Panc1 (cell line): Measurements from ENCODE around the gene ITPR2. TPM values are rescaled to one million over a fixed set of nuclear protein-coding genes. Genes with fewer than 3 reads are reported as not detected.

ENCODE experiments used
- ATAC-seq: fragments of 200-7000 bp; cut with Tn5 transposase; 2 replicates; pipeline ENCODE4 v1.9.1; 2020; ENCODE audit warnings: mild to moderate bottlenecking, moderate library complexity
- BruUV-seq: library from RNA; stranded (reverse); fragments of 400-500 nt; replicated peaks from 2 replicates; lab custom pipeline; 2021; lab: Mats Ljungman, UMichigan
- CTCF ChIA-PET: fragments of 300-600 bp; sonication (Branson Sonifier 250); formaldehyde crosslinking; loops from one replicate; lab custom pipeline; 2022; ENCODE audit warnings: antibody characterized with exemption; lab: Charles Lee
- POLR2A ChIA-PET: fragments of 300-600 bp; sonication (Branson Sonifier 250); formaldehyde crosslinking; loops from one replicate; lab custom pipeline; 2022; ENCODE audit warnings: antibody characterized with exemption; lab: Charles Lee
- DNase-seq: peaks from one replicate; pipeline ENCODE4 v3.0.0-alpha.2; 2010; ENCODE audit warnings: low read depth, low spot score
- H3K27ac ChIP-seq: 2 replicates; pipeline ENCODE4 v1.5.1; 2011; ENCODE audit warnings: mild to moderate bottlenecking, low read length, inconsistent platforms
- H3K27me3 ChIP-seq: fragments of 200-500 bp; sonication (Bioruptor generic); 2 replicates; pipeline ENCODE4 v1.6.0; 2014; ENCODE audit warnings: low read length, inconsistent platforms; ENCODE audit not compliant: control insufficient read depth, insufficient read depth
- H3K36me3 ChIP-seq: fragments of 200-500 bp; sonication (Bioruptor generic); 2 replicates; pipeline ENCODE4 v1.5.1; 2014; ENCODE audit warnings: inconsistent platforms, mild to moderate bottlenecking, low read length, moderate library complexity; ENCODE audit not compliant: control insufficient read depth, insufficient read depth
- H3K4me1 ChIP-seq: 2 replicates; pipeline ENCODE4 v1.5.1; 2011; ENCODE audit warnings: inconsistent platforms, mild to moderate bottlenecking, low read length, moderate library complexity; ENCODE audit not compliant: control insufficient read depth, insufficient read depth
- H3K4me3 ChIP-seq, 2 experiments: 2 replicates each; pipeline ENCODE4 v1.5.1; 2011 to 2012; ENCODE audit warnings: low read depth in 2 of 2, low read length in 2 of 2, mild to moderate bottlenecking in 2 of 2, inconsistent platforms in 1 of 2, moderate library complexity in 1 of 2
- H3K9me3 ChIP-seq: fragments of 200-500 bp; sonication (Bioruptor generic); 2 replicates; pipeline ENCODE4 v1.5.1; 2014; ENCODE audit warnings: low read depth, mild to moderate bottlenecking, inconsistent platforms, low read length, moderate library complexity; ENCODE audit not compliant: control insufficient read depth, insufficient read depth
- POLR2AphosphoS5 ChIP-seq: IDR thresholded peaks from 2 replicates; pipeline ENCODE4 v1.6.1; 2012; ENCODE audit warnings: mild to moderate bottlenecking, low read depth, low read length, moderate library complexity
- SIN3A ChIP-seq: IDR thresholded peaks from 2 replicates; pipeline ENCODE4 v1.6.1; 2012; ENCODE audit warnings: low read depth, mild to moderate bottlenecking, low read length, moderate library complexity, borderline replicate concordance; ENCODE audit not compliant: insufficient read depth
- TCF7L2 ChIP-seq: IDR thresholded peaks from 2 replicates; pipeline ENCODE4 v1.6.1; 2011; ENCODE audit warnings: mild to moderate bottlenecking, low read depth, low read length, inconsistent platforms
- in situ Hi-C: cut with HindIII; loops from 2 replicates; pipeline ENCODE4 v1.10.0; 2016; ENCODE audit warnings: low sequenced_read_pairs, low pct_unique_long_range_greater_than_20kb
- intact Hi-C: fragments of 100-400 bp; cut with micrococcal nuclease; formaldehyde crosslinking; loops from one replicate; pipeline ENCODE4 v1.10.0; 2022; ENCODE audit not compliant: unreplicated experiment
- total RNA-seq: library from RNA; stranded (reverse); gene quantifications from one replicate; pipeline ENCODE4 v1.2.1, GENCODE V29; 2021; ENCODE audit not compliant: unreplicated experiment
- TF ChIP-seq, protein P1 (sequence below): fragments of 450-650 bp; IDR thresholded peaks from 2 replicates; pipeline ENCODE4 v1.5.1; 2017; ENCODE audit warnings: mild to moderate bottlenecking
- TF ChIP-seq, protein P2 (sequence below), 2 experiments: IDR thresholded peaks; 2 replicates each; pipeline ENCODE4 v1.6.1; 2011 to 2012; ENCODE audit warnings: low read depth in 2 of 2, control low read depth in 1 of 2, low read length in 1 of 2, mild to moderate bottlenecking in 1 of 2, moderate library complexity in 1 of 2; ENCODE audit not compliant: insufficient read depth in 1 of 2

Gene ITPR2
- total RNA-seq, 1 experiment from 2014 or later = 41.8 TPM

DNA sequence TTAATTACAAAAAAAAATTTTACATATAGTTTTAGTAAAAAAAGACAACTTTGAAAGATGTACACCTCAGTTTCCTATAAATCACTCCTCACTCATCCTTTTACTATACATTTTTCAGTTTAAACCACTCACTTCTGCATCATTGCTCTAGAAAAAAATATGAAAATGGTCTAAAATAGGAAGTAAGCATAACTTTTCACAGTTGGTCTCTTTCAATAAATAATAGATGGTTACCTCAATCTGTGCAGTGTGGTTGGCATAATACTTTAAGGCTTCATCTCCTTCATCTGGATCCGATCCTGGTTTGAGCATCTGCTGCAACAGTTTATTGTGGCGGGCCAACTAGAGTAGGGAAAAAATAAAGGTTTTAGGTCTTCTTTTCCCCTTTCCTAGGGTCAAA, 389.7 kb downstream of the ITPR2 start:
- Histone ChIP-seq H3K27me3 (no peaks in the 10 kb centered on the region), H3K36me3 (no peaks in the 10 kb centered on the region), H3K27ac (no peak overlapping the region), H3K4me1 (no peaks in the 10 kb centered on the region), H3K9me3 (no peaks in the 10 kb centered on the region), H3K4me3 (no peak overlapping the region)
- TF ChIP-seq TCF7L2 (no peak), SIN3A (no peak), POLR2AphosphoS5 (no peak)
- TF ChIP-seq, protein P1, sequence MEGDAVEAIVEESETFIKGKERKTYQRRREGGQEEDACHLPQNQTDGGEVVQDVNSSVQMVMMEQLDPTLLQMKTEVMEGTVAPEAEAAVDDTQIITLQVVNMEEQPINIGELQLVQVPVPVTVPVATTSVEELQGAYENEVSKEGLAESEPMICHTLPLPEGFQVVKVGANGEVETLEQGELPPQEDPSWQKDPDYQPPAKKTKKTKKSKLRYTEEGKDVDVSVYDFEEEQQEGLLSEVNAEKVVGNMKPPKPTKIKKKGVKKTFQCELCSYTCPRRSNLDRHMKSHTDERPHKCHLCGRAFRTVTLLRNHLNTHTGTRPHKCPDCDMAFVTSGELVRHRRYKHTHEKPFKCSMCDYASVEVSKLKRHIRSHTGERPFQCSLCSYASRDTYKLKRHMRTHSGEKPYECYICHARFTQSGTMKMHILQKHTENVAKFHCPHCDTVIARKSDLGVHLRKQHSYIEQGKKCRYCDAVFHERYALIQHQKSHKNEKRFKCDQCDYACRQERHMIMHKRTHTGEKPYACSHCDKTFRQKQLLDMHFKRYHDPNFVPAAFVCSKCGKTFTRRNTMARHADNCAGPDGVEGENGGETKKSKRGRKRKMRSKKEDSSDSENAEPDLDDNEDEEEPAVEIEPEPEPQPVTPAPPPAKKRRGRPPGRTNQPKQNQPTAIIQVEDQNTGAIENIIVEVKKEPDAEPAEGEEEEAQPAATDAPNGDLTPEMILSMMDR = no peak
- TF ChIP-seq, protein P2, sequence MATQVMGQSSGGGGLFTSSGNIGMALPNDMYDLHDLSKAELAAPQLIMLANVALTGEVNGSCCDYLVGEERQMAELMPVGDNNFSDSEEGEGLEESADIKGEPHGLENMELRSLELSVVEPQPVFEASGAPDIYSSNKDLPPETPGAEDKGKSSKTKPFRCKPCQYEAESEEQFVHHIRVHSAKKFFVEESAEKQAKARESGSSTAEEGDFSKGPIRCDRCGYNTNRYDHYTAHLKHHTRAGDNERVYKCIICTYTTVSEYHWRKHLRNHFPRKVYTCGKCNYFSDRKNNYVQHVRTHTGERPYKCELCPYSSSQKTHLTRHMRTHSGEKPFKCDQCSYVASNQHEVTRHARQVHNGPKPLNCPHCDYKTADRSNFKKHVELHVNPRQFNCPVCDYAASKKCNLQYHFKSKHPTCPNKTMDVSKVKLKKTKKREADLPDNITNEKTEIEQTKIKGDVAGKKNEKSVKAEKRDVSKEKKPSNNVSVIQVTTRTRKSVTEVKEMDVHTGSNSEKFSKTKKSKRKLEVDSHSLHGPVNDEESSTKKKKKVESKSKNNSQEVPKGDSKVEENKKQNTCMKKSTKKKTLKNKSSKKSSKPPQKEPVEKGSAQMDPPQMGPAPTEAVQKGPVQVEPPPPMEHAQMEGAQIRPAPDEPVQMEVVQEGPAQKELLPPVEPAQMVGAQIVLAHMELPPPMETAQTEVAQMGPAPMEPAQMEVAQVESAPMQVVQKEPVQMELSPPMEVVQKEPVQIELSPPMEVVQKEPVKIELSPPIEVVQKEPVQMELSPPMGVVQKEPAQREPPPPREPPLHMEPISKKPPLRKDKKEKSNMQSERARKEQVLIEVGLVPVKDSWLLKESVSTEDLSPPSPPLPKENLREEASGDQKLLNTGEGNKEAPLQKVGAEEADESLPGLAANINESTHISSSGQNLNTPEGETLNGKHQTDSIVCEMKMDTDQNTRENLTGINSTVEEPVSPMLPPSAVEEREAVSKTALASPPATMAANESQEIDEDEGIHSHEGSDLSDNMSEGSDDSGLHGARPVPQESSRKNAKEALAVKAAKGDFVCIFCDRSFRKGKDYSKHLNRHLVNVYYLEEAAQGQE (IDR thresholded peaks at IDR 0.05; ENCODE audit: insufficient read depth in 1 of 2, low read depth in 2 of 2, low read length in 1 of 2) = no peak
- no peak for DNase-seq
- POLR2A ChIA-PET = no interaction called here
- intact Hi-C loops (no loop called here), in situ Hi-C loops (no loop called here)
- no peak for ATAC-seq
- CTCF ChIA-PET = interaction anchor here (0.6 kb wide), 1 partner anchor 256 kb away, joined by 3 read pairs; no protein-coding TSS in a partner anchor
- BruUV-seq = no TSS peak

DNA sequence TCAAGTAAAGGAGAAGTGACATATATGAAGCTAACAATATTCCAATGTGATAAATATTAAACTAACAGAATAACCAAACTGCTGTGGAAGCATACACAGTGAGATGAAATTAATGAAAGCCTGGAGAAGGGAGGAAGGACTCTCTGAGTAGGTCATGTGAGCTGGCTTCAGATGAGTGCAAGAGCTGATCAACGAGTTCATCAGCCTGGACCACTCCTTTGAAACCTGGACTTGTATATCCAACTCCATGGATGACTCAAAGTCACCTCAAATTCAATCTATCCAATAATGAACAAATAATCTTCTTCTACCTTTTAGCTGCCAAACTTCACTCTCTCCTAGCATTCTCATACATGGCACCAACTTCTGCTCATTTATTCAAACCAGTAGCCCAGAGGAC, 391.6 kb downstream of the ITPR2 start:
- intact Hi-C loops = loop anchor here (1.0 kb wide), 1 partner anchor 24 kb away; no protein-coding TSS in a partner anchor
- CTCF ChIA-PET = no interaction called here
- in situ Hi-C loops = no loop called here
- POLR2A ChIA-PET = interaction anchor here (0.6 kb wide), 1 partner anchor 189 kb away, joined by 3 read pairs; no protein-coding TSS in a partner anchor
- DNase-seq = no peak
- no TSS peak for BruUV-seq
- H3K4me3 ChIP-seq = no peak overlapping the region
- ATAC-seq = no peak
- TF ChIP-seq, protein P2 (IDR thresholded peaks at IDR 0.05; ENCODE audit: insufficient read depth in 1 of 2, low read depth in 2 of 2, low read length in 1 of 2) = no peak
- TF ChIP-seq, protein P1 = no peak
- TF ChIP-seq POLR2AphosphoS5 (no peak), SIN3A (no peak), TCF7L2 (no peak)
- no peaks in the 10 kb centered on the region for H3K9me3 ChIP-seq
- H3K27ac ChIP-seq = no peak overlapping the region
- H3K36me3 ChIP-seq = no peaks in the 10 kb centered on the region
- no peaks in the 10 kb centered on the region for H3K4me1 ChIP-seq
- no peaks in the 10 kb centered on the region for H3K27me3 ChIP-seq
